ENCODE results near the gene HBP1.

HBP1 gene

DNA sequence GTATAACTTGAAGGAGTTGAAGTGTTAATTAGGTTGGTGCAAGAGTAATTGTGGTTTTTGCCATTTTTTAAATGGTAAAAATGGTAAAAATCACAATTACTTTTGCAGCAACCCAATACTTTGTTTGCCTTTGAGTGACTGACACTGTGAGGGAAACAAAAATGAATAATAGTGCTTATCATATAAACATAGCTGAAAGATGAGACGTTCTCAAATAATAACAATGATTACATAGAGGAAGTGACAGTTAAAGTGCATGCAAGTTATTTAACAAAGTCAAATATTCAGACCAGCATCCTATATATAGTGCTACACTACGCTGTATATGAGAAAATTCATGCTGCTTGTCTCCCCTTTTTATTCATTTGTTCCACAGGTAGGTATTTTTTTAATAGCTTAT lies 4.7 kb upstream of the HBP1 start:
- DNase-seq (ENCODE audit: low read depth, low spot score) = no peak
- H3K4me3 ChIP-seq (ENCODE audit: low read depth, low read length) = no peak overlapping the region
- TF ChIP-seq, protein P1, sequence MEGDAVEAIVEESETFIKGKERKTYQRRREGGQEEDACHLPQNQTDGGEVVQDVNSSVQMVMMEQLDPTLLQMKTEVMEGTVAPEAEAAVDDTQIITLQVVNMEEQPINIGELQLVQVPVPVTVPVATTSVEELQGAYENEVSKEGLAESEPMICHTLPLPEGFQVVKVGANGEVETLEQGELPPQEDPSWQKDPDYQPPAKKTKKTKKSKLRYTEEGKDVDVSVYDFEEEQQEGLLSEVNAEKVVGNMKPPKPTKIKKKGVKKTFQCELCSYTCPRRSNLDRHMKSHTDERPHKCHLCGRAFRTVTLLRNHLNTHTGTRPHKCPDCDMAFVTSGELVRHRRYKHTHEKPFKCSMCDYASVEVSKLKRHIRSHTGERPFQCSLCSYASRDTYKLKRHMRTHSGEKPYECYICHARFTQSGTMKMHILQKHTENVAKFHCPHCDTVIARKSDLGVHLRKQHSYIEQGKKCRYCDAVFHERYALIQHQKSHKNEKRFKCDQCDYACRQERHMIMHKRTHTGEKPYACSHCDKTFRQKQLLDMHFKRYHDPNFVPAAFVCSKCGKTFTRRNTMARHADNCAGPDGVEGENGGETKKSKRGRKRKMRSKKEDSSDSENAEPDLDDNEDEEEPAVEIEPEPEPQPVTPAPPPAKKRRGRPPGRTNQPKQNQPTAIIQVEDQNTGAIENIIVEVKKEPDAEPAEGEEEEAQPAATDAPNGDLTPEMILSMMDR (IDR thresholded peaks at IDR 0.05; ENCODE audit: low read depth, low read length) = no peak
- in situ Hi-C loops (cut with HindIII; ENCODE audit: low sequenced_read_pairs) = no loop called here

DNA sequence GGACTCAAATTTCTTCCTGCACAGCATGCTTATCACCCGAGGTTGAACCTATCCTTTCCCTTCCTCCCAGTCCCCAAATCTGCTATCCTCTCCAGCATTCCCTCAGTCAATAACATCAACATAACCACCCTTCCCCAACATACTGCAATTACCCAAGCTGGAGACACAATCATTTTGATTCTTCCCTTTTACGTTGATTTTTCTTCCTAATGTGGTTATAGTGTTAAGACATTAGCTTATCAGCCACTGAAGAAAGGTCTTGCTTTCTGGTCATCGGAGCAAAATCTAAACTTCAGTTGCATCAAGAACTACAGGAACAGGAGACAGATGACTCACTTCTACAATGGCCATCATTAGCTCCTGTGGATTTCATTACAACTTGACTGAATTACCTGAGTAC lies 3.5 kb upstream of the HBP1 start:
- DNase-seq (ENCODE audit: low read depth, low spot score) = no peak
- no peak overlapping the region for H3K4me3 ChIP-seq (ENCODE audit: low read depth, low read length)
- TF ChIP-seq, protein P1 (IDR thresholded peaks at IDR 0.05; ENCODE audit: low read depth, low read length) = no peak
- in situ Hi-C loops (cut with HindIII; ENCODE audit: low sequenced_read_pairs) = no loop called here

DNA sequence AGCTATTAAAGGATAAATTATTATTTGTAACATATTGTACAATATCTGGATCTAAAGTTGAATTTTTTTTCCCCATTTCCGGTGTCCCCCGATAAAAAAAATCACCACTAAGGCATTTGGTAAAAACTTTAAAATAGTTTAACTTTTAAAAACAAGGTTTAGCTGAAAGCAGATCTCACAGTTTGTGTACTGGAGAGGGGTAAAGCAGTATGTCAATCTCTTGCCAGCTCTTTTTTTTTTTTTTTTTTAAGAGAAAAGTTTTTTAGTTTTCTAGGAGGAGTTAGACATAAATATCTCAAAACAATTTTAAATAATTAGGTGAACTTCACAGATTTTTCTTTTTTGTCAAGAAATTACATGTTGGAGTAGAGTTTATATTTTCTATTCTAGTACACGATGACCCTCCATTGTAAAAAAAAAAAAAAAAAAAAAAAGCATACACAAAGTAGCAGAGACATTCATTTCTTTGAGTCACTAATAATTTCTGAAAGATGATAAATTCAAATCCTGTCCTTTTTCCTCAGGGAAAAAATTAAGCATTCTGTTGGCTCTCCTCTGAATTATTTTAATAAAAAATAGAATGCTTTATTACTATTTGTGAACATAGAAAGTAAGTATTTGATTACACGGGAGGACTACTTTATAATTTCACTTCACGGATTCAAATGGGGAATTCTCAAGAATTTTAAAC lies 1.9 kb upstream of the HBP1 start:
- TF ChIP-seq, protein P1 (IDR thresholded peaks at IDR 0.05; ENCODE audit: low read depth, low read length) = no peak
- in situ Hi-C loops (cut with HindIII; ENCODE audit: low sequenced_read_pairs) = no loop called here
- peak; percentile 32 for DNase-seq (ENCODE audit: low read depth, low spot score)
- H3K4me3 ChIP-seq (ENCODE audit: low read depth, low read length) = peak overlapping the region; percentile 54

DNA sequence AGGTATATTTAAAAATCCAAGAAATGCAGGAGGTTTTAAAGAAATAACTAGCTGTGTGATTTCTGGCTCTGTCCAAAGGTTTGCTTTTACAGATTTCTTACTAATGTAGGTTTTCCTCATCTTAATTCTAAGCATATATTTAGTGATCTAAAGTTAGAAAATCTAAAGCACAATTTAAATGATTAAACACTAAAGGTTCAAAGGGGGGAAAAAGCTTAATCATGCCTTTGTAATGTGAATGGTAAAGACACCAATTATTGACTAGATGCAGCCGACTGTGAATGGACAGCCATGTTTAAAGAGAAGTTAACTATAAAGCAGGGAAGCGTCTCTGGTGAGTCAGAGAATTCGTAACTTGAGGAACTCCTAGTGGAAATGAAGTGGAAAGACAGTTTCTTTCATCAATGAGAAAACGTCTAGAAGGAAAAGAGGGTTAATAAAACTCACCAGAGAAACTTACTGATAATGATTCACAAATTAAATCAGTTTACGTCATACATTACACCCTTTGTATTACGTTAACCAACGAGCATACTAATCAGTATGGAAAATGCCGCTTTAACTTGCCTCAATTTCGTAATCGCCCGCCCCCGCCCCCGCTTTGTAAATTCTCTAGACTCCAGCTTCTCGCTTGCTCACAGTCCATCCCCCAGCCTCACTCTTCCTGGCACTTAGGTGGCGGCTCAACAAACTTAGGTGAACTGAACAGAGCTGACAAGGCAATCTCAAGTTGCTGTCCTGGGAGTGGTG lies 1.1 kb upstream of the HBP1 start:
- TF ChIP-seq, protein P1 (IDR thresholded peaks at IDR 0.05; ENCODE audit: low read depth, low read length) = peak; percentile 38
- DNase-seq (ENCODE audit: low read depth, low spot score) = peak; percentile 91
- in situ Hi-C loops (cut with HindIII; ENCODE audit: low sequenced_read_pairs) = no loop called here
- H3K4me3 ChIP-seq (ENCODE audit: low read depth, low read length) = peak overlapping the region; percentile 54

DNA sequence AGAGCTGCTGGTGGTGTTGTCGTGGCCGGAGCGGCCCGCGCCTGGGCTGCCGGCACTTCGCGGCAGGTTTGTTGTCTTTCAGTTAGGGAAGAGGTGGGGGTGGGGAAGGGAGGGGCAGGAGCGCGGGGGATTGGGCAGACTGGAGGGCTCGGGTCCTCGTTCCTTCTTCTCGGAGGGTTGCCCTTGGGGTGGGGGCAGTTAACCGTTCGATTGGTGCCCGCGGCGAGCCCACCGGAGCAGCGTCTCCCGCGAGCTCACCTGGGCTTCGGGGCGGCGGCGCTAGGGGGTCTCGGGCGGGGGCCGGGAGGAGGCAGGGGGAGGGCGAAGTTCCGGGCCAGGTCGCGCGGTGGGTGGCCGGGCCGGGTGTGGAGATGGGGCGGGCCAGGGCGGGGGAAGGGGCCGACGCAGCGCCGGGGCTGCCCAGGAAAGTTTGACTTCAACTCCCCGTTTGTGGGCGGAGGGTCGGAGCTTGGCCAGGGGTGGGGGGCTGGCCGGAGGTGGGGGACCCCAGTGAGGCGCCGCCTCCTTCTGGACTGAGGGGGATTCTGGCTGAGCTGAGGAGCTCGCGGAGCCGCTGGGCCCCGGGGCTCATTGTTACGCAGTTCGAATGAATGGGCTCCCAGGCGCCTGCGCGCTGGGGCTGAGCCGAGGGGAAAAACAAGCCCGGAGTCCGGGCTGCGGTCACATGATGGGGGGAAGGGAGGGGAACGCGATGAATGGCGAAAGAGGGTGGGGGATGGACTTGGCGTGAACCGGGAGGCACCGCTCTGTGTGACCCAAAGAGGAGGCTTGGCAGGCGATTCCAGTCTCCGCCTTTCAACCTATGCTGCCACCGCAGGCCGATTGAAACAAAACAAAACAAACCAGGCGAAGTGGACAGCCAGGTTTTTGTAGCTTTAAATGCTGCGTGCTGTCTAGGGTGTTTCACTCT lies 582 bp downstream of the HBP1 start:
- in situ Hi-C loops (cut with HindIII; ENCODE audit: low sequenced_read_pairs) = no loop called here
- H3K4me3 ChIP-seq (ENCODE audit: low read depth, low read length) = peak overlapping the region; percentile 92
- peak; percentile 97 for DNase-seq (ENCODE audit: low read depth, low spot score)
- TF ChIP-seq, protein P1 (IDR thresholded peaks at IDR 0.05; ENCODE audit: low read depth, low read length) = no peak
